Activated effector memory CD4-positive, alpha-beta T cell treated with Interleukin-2 at 50 U/mL for 16 hours (primary cell): ENCODE measurements around the gene TRAF3IP3.
"Not testable (repeated sequence)": the region's sequence is repeated elsewhere in the genome, so short reads cannot be mapped to it uniquely, and the experiment has no call there.

Experiments used
- DNase-seq: peaks from one replicate; pipeline ENCODE4 v3.0.0-alpha.2; 2020

The TRAF3IP3 gene

DNA sequence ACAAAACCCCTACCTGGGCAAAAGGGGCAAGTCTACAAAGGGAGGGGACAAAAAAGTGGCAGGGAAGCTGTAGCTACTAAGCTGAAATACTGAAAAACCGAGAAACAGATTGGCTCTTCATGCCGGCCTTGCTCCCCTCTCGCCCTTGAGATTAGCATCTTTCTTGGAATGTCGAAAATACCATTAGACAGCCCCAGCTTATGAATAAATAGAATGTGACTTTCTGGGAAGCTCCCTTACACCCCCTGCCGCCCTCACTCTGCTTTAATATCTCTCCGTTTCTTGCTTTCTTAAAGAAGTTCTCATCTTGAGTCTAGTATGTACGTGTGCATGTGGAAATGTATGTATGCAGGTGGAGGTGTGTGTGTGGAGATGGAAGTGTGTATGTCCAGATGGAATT is 14.1 kb downstream of the TRAF3IP3 start:
- no peak for DNase-seq

DNA sequence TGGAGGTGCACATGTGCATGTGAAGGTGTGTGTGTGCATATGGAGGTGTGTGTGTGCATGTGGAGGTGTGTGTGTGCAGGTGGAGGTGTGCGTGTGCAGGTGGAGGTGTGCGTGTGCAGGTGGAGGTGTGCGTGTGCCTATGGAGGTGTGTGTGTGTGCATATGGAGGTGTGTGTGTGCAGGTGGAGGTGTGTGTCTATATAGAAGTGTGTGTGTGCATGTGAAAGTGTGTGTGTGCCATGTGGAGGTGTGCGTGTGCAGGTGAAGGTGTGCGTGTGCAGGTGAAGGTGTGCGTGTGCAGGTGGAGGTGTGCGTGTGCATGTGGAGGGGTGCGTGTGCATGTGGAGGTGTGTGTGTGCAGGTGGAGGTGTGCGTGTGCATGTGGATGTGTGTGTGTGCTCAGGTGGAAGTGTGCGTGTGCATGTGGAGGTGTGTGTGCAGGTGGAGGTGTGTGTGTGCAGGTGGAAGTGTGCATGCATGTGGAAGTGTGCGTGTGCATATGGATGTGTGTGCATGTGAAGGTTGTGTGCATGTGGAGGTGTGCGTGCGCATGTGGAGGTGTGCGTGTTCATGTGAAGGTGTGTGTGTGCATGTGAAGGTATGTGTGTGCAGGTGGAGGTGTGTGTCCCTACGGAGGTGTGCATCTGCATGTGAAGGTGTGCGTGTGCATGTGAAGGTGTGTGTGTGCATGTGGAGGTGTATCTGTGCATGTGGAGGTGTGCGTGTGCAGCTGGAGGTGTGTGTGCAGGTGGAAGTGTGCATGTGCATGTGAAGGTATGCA is 15.0 kb downstream of the TRAF3IP3 start:
- DNase-seq = no peak

DNA sequence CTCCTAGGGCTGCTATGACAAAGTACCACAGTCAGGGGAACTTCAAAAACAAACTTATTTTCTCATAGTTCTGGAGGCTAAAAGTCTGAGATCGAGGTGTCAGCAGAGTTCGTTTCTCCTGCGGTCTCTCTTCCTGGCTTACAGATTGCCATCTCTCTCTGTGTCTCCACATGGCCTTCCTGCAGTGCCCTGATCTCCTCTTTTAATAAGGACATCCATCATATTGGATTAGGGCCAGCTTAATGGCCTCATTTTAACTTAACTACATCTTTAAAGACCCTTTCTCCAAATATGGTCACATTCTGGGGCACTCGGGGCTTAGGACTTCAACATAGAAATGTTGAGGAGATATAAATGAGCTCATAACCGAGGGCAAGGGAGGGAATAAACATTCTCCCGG is 16.3 kb downstream of the TRAF3IP3 start:
- DNase-seq = no peak

DNA sequence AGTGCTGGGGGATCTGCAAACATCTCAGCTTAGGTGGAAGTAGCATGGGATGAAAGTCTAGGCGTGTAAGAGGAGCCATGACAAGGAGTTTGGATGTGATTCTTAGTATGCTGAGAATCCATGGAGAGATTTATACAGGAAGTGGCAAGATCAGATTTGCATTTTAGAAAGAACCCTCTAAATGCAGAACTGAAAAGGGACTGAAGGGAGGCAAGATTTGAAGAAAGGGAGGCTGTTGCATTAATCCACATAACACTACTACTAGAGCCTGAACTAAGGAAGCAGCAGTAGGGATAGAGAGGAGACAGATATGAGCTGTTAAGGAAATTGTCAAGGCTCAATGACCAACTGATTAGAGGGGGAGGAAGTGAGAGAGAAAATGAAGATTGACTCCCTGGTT is 18.7 kb downstream of the TRAF3IP3 start:
- DNase-seq = no peak

DNA sequence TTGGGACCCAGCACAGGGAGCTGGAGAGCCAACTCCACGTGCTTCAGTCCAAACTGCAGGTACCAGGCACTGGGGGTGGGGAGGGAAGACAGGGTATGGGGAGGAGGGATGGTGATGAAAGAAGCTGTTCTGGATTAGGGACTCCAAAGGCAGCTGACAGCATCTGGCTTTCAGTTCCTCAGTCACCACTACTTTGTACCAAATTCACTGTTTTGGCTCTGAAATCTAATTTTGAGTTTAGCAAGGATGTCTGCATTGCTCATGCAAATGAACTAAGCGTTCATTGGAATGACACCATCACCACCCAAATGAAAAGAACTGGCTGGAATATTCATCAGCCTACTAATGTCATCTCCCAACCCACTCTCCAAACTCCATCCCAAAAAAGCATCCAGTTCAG is 19.8 kb downstream of the TRAF3IP3 start:
- no peak for DNase-seq

DNA sequence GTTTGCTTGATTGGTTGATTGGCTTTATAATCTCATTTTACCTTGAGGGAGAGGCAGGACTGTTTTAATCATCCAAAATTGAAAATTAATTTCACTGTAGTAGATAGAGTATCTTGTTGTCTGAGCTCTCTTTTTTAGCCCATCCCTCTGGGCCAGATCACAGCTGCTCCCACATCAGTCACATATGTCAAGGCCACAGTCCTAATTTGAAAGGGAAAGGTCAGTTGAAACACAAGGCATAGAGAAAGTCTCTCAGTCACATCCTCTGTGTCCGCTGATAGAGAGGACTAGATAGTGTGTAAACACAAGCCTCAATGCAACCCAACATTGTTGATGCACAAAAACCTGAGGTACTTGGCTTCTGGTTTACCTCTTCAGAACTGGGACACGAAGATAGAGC is 21.7 kb downstream of the TRAF3IP3 start:
- no peak for DNase-seq

DNA sequence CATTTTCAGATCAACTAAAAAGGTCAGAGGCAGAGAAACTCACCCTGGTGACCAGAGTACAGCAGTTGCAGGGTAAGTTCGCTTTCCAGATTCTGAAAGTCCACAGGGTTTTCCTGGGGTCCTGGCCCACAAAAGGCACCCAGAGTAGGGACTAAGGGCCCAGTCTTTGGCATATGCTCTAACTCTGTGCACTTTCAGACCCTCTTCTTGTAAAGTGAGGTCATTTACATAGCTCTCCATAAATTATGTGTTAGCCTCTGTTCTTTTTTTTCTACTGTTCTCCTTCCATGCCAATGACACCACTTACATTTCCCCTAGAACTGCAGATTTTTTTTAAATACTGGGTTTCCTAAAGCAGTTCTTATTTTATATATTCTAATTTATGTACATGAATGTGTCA is 22.2 kb downstream of the TRAF3IP3 start:
- no peak for DNase-seq

DNA sequence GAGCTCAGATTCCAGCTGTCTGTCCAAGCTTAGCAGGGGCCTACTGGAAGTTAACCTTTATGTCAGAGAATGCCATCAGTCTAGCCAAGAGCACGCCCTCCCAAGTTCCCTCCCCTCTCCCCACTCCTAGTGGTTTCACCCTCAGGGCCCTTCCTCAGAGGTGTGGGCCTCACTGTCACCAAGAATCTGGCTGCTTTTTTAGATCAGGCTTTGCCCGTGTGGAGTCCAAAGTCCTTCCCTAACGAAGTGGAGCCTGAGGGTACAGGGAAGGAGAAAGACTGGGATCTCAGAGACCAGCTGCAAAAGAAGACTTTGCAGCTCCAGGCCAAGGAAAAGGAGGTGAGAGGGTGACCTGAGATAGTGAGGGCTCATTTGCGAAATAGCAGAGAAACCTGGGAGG is 24.4 kb downstream of the TRAF3IP3 start:
- no peak for DNase-seq

DNA sequence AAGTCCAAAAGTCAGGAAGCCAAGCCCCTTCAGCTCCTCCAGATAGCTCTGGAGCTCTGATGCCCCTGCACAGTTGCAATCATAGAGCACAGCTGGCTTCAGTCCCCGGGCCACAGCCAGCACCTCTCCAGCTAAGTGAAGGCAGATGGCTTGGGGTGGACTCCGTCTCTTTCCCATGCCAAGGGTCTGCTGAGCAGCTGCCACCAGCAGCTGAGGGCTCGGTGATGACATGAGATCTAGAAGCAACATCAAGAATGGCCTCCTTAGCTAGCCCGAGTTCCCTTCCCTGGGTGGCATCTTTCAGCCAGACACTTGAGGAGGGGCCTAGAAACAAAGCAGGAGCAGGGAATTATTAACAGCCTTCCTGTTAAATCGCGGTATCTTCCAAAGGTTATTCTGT is 27.5 kb downstream of the TRAF3IP3 start:
- no peak for DNase-seq

DNA sequence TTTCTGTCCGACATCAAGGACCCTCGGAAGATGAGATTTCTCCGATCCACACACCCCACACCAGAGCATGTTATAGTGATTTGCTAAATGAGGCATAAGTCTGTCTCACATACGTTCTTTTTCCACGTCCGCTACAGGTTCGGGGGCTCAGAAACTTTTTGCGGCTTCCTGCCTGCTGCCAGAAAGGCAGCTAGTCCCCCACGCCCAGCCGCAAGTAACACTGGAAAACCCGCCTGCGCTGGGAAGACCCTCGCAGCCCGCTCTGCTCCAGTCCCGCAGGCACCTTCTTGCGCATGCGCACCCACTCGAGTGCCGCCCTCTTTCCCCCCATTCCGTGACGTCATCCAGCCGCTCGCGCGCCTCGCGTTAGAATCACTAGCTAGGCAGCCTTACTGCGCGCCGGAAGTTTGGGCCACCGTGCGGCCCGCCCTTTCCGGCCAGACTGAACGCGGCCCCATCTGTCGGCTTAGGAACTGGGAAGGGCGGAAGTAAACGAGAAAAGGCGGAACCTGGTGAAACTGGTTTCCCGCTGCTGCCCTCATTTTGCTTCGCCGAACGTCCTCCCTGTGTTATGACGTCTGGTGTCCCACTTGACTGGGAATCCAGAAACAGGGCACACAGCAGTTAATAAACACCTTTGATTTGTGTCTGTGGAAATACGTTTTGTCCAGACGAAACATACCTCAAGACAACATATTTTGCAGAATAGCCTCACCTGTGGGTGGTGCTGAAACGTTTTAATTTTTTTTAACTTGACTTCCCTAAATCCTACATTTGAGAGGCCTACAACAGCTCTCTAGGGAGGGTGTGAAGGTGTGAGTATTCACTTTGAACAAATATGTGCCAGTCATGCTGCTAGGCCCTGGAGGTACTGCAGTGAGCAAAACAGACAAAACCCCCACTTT is 28.7 kb downstream of the TRAF3IP3 start, which contains the start of gene C1orf74:
C1orf74 (minus strand) TSS at position 295 of the 905 bp plus-strand sequence. CDS start 925 bp downstream, outside the sequence.
- peak; percentile 99 for DNase-seq

DNA sequence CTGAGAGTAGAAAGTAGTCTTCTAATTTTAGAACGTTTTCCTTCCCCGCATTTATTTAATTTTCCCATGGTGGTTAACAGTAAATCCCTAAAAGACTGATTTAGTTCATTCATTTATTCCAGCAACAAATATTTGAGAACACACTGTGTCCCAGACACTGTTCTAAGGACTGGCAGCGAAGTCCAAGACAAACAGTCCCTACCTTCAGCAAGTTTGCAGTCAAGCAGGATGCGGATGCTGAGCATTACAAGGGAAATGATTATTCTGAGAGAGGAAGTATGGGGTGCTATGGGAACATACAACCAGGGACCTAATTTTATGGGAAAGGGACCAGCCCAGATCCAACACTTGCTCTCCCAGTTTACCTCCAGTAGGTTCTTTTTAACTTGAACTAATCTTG is 29.7 kb downstream of the TRAF3IP3 start:
- DNase-seq = no peak

DNA sequence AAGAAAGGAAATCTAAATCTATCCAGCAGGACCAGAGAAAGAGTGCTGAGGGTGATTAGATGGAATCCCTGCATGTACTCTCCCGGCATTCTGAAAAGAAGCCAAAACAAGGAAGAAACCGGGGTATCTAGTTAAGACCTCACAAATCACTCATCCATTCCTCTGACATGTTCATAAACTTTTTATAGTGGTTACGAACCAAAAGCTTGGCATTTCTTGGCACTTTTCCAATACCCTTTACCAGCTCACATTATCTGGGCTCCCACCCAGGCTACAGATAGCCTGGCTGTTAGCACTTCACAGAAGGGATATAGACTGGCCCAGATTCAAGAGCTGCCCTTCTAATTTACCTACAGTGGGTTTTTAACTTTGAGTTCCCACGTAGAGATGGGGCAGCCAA is 30.3 kb downstream of the TRAF3IP3 start:
- DNase-seq = no peak

DNA sequence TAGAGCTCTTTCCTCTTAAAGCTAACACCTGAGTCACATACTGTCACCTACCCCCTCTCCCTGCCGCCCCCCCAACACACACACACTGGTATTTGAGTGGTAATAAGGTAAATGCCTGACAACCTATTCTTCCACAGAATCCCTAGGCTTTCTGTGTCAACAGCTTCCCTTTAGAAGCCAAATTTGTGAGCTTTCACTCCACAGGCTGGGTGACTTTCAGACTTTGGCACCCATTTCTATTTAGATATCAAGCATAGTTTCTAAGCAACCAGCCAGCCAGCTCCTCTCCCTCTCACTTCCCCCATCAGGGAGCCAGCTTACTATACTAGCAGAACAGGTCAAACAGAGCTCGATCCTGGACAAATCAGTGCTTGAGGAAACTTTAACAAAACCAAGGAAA is 31.7 kb downstream of the TRAF3IP3 start:
- no peak for DNase-seq

DNA sequence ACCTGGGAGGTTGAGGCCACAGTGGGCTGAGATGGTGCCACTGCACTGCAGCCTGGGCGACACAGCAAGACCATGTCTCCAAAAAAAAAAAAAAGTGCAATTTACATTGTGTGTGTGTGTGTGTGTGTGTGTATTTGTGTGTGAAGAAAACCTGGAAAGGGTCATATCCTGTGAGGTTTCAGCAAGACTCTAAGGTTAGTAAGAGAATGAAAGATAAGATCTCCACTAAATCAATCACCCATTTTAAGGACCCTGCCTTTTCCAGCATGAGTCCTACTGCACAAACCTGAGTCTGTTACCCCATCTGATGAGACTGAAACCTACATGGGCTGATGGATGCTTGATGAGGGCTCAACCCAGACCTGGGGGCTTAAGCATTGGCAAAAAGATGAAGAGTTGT is 33.4 kb downstream of the TRAF3IP3 start:
- no peak for DNase-seq

DNA sequence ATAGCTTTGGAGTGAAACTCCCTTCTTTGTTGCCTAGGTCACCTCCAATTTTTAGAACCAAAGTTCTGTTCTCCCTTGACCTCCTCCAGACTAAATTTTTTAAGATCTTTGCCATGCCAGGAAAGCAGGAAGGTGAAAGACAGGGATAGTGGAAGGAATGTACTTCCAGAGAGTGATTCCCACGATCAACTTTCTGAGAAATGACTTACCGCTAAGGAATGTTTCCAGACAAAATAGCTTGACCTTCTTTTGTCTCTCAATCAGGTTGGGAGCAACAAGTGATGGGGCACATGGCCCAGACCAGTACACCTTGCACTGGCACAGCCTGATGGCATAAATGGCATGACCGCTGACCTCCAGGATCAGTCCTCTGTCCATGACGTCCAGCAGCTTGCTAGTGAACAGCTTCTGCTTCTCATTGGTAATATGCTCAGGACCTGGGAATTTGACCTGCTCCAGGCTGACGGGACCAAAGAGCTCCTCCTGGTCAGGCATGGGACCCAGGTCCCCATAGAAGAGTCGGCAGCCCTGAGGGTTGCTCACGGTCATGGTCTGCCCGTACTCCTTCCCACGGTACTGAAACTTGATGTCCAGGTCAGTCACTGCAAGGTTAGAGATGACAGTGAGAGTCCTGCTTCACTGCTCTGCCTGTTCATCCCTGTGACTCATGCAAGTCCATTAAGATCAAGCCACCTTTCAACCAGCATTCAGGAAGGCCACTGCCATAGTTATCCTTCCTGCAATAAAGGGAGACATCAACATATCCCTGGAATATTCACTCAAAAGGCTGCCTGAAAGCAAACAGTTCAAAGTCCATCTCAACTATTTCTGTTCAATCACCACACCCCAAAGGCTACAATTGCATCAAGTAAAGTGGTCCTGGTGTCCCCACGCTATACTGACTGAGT is 34.7 kb downstream of the TRAF3IP3 start:
- DNase-seq = no peak

DNA sequence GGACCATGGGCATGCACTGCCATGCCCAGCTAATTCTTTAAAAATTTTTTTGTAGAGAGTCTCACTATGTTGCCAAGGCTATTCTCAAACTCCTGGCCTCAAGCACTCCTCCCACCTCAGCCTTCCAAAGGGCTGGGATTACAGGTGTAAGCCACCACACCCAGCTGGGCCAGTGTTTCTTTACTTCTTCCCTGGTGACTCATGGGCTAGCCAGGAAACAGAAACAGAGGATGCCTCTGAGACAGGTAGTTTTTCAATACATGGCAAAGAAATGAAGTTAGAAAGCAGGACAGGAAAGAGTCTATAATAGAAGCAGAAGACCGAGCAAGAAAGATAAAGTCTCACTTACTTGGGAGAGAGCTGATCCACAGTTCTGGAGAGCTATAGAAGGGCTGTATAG is 36.1 kb downstream of the TRAF3IP3 start:
- no peak for DNase-seq

DNA sequence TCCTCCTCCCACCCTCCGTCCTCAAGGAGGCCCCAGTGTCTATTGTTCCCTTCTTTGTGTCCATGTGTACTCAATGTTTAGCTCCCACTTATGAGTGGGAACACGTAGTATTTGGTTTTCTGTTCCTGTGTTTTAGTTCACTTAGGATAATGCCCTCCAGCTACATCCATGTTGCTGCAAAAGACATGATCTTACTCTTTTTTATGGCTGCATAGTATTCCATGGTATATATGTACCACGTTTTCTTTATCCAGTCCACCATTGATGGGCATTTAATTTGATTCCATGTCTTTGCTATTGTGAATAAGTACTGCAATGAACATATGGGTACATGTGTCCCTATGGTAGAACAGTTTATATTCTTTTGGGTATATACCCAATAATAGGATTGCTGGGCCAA is 37.9 kb downstream of the TRAF3IP3 start:
- not testable (repeated sequence) for DNase-seq

DNA sequence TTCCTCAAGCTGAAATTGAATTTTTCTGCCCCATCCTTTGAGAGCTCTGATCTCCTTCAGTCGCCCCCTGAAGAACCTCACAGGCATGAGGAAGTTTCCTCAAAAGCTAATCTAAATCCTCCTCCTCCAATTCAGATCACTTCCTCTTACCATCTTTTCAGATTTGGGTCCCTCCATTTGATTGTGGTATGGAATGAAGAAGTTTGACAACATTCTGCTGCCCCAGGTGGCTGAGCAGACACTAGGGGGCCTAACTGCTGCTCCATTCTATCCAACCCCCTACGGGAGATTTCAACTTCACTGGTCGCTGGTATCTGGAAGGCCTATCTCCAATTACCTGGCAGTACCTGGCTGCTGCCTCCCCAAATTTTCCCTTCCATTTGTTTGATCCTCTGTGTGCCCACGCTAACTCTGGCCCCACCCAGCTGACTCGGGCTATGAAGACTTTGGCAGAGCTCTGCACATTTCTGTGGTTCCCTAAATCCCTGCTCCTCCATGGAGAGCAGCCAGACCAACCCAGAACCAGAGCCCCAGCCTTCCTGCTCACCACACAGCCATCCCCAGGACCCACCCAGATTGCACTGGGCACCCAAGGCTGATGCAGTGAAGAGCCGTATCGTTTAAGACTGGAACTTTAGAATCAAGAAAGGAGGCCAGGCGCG is 42.3 kb downstream of the TRAF3IP3 start:
- DNase-seq = no peak

DNA sequence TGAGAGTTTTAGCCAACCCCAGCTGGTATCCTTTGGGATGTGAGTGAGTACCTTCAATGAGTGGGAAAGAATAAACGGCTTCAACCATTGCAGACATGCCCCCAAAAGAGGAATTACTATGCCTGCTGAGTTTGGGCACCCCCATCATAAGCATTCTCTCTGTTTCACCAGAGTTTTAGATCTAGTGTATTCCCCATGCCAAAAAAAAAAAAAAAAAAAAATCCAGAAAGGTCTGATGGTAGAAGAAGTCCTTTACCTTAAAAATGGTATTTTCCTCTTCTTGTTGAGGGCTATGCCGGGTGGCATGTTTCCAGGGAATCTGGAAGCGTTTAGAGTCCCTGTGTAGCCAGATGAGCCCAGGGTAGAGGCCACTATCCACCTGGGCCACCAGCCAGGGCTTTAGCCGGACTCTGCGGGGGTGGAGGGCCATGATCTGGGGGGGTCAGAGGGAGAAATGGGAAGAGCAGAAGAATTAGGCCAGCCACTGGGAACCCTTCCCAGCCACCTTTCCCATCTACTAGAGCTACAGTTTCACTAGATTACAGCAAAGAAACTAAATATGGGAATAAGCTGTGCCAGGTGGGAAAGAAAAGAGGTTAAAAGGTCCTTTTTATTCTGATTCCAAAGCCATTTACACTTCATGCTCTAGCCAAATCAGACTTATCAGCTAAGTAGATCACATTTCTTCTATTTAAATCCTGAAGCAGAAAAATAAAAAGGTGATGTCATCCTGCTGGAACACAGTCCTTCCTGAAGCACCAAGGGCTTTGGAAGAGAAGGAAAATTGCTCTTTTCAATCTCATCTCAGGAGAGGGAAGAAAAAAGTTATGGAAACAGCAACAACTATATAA is 45.4 kb downstream of the TRAF3IP3 start:
- DNase-seq = no peak

DNA sequence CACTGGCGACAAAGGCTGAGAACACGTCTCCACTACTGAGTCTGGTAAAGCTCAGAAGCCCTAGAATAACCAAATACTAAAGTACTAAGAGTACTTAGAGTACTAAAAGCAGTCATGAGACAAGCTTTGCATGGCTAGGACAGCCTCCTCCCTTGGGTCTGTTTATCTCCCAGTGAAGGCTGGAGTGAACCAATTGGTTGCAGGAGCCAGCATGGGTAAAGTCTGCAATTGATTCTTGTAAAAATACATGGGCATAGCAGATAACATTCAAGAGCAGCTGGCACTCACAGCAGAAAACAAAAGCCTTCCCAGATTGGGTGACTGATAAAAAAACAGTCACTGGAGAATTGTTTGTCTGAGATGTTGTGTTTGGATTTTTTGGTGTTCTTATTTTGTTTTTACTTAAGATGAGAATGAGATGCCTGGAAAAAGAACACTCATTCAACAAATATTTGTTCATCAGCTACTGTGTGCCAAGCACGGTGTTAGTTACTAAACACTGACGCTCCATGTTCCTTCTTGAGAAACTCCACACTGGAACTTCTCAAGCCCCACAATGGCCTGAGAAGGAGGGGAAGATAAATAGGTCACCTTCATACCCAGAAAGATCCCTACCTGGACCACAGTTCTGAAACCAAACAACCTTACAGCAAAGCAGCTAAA is 46.4 kb downstream of the TRAF3IP3 start:
- no peak for DNase-seq

DNA sequence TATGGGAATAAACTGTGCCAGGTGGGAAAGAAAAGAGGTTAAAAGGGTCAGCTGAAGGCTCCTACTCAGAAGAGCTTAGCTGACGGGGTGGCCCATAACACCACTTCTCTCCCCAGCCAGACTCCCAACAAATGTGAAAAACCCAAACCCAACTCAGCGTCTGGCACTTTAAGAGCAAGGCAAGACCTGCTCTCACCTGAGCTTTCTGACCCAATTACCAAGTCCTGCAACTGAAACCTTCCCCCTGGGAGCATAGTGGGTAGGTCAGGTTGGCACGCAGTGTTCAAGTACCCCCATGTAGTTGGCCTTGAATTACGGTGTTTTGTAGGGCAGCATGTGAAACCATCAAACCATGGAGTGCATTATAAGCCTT is 46.9 kb downstream of the TRAF3IP3 start:
- no peak for DNase-seq
